Stimulated activated naive CD4-positive, alpha-beta T cell (primary cell): ENCODE measurements around the gene KLF16.

Experiments
- DNase-seq, 6 experiments: peaks; one replicate each; lab custom pipeline; 2025; lab: John Stamatoyannopoulos, UW

KLF16 gene

GRCh38 chr19:1823020-1823419, 40.4 kb downstream of the KLF16 start:
- no peak for DNase-seq

GRCh38 chr19:1822210-1822609, 41.2 kb downstream of the KLF16 start:
- DNase-seq, result no peak

- no peak for DNase-seq
Measured at GRCh38 chr19:1819341-1820255, 43.8 kb downstream of the KLF16 start.

- DNase-seq, result no peak
Measured at GRCh38 chr19:1818549-1819195, 44.7 kb downstream of the KLF16 start.

DNA sequence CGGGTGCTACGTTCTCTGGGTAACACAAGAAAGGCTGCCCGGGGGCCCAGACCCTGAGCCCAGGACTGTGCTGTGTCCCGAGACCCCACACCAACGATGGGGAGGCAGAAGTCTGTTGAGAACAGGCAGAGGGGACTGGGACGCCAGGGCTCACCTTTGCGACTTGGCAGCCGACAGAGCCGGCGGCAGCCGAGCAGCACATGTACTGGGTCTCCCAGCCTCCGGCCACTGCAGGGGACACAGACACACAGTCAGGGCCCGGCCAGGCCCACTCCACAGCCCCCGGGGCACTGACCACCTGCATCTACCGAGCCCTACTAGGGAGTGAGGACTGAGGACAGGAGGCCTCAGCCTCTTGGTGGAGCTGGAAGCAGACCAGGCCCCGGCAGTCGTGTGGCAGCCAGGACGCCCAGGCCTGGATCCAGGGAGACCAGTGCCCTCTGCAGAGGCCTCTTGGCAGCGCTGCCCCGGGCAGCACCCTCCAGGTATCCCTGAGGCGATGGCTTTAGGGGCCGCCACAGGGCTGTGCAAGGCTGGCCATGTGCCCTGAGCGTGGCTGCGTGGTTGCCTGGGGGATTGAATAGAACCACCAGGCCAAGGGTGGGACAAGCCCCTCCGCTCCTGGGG, 45.7 kb downstream of the KLF16 start:
- DNase-seq, result no peak

DNA sequence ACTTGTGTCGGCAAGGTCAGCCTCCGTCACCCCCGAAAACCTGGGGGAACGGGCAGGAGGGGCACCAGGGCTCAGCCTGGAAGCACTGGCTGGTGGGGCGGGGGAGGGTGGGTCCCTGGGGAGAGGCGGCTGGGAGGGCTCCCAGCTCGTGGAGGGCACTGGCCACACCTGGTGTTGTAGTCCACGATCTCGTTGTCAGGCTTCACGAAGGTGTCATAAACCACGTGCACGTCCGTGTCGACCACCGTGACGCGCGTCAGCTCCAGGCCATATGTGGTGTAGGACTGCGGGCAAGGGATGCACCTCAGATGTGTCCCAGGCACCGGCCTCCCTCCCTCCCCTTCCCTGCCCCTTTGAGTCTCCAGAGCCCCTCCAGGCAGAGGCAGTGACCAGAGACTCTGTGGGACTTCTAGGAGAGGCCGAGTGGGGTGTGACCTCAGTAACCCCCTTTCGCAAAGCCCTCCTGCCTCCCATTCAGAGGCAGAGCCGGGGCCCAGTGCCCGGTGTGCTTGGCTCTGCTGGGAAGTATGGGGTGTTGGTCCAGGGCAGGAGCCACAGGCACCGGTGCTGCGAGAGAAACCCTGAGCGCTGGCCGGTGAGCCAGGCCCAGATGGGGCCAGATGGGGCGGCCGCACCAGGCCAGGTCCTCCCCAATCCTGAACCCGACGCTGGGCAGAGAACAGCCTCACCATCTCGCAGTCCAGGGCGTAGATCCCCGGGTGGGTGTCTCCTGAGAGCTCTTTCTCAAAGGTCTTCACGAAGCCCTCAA, 46.7 kb downstream of the KLF16 start:
- DNase-seq, result no peak

DNA sequence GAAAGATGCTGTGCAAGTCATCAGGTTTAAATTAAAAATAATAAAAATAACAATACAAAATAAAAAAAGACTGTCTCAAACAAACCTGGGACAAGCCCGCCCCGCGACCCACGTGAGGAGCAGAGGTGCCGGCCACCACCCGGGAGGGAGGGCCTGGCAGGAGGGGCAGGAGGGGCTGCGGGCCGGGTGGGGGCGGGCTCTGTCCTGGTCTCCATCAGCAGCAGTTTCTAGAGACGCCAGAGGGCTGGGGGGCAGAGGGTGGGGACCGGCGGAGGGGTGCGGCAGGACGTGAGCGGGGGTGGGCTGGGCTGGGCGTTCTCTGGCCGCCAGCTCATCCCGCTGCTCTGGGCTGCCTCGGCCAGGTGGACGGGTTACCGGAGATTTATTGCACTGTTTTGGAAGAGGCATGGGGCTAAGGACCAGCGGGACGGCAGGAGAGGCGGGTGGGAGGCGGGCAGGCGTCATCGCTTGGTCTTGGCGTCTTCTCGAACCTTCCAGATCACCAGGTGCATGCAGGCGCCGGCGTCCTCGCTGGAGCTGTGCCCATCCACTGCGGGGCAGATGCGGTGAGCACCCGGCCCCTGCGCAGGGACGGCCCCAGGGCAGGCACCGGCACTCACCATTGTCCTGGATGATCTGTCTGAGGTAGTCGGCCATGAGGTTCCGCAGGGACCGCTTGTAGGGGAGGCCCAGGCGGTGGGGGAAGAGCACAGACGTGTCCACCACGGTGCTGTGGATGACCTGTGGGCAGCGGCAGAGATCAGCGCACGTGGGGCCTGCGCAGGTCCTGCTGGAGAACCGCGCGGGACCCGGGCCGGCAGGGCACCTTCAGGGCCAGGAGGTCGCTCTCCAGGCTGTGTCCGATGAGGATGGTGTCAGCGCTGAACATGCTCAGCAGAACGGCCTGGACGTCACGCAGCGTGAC, 47.5 kb downstream of the KLF16 start:
- no peak for DNase-seq

- no peak for DNase-seq
Measured at GRCh38 chr19:1814833-1815604, 48.4 kb downstream of the KLF16 start.

- DNase-seq, result no peak
Measured at GRCh38 chr19:1814391-1814790, 49.0 kb downstream of the KLF16 start.

DNA sequence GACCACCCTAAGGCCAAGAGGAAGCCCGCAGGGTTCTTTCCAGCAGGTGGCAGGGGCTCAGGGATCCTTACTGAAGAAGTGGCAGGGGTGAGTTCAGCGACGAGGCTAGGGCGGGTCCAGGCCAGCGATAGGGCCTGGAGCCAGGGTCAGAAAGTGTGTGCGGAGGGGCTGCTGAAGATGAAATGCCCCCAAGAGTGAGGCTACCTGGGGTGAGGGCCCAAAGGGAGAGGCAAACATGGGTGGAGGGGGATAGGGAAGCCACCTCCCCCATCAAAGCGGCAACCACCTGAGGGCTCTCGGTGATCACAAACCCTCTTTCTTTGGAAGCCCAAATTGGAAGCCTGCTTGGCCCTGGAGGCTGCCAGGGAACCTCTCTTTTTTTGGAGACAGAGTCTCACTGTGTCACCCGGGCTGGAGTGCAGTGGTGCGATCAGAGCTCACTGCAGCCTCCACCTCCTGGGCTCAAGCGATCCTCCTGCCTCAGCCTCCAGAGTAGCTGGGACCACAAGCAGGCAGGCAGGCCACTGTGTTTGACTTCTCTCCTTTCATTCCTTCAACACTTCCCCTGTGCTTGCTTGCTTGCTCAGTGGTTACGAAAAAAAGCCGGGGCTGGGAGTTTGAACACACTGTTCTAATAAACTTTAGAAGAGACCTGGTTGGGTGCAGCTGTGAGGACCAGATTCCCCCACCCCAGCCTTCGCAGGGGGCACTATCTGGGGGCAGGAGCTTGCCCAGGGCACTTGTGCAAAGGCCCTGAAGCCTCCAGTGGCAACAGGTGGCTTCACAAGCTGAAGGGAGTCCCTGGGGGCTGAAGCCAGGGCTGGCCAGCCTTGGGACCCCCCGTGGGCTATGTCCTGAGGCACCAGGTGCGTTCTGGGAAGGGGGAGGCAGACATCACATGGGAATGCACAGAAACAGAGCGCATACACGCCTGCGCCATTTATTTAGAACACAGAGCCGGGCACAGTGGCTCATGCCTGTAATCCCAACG, 49.9 kb downstream of the KLF16 start:
- DNase-seq, result no peak

DNA sequence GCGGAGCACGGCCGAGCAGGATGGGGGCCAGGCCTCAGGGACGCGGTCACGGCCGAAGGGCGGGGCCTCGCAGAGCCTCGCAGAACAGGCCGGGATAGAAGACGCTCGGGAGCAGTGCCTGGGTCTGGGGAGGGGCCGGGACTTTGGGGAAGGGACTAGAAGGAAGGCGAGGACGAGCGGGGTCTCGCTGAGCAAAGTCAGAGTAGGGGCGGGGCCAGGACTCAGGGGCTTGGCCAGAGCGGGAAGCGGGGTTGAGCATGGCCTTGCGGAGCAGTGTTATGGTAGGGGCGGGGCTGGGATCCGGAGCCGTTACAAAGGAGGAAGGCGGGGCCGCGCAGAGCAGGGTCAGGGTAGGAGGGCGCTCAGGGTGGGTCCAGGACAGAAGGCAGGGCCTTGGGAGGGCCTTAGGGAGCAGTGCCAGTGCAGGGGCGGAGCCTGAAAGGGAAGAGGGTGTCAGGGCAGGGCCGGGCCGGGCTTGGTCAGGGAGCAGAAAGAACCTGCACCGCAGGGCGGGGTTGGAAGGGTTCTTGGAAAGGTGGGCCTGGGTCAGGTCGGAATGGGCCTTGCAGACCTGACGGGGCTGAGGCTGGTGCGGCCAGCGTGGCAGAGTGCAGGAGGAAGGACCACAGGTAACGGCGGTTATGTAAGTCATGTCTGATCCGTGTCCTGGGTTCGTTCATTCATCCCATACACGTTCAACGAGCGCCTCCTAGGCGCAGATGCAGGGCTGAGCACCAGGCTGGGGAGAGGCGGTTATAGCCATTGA, 50.8 kb downstream of the KLF16 start:
- DNase-seq, result peak; percentile 71 to 85 (median 84)

GRCh38 chr19:1811942-1812425, 51.4 kb downstream of the KLF16 start, which contains the start of gene ATP8B3:
Gene ATP8B3, minus strand, starts transcription at chr19:1812276. Its CDS starts 540 bp downstream, at chr19:1811736.
- DNase-seq, result peak in 1 of 6 experiments; percentile 71

DNA sequence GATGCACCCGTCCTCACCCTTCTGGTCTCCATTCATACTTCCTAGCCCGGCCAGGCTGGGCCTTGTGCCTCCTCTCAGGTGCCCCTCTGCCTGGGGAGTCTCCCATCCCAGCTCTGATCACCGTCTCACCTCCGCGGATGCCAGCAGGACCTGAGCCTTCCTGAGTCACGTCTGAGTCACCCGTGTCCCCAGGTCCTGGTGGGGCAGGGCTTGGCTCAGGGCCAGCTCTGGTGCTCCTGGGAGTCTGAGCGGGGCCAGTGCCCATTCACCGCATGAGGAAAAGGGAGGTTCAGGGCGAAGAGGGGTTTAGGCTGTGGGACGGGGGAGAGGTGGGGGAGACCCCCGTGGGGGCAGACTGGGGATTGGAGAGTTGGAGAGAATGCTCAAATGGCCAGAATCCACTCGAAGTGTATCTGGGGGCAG, 51.9 kb downstream of the KLF16 start:
- DNase-seq, result peak in 2 of 6 experiments; percentile 15 to 52

DNA sequence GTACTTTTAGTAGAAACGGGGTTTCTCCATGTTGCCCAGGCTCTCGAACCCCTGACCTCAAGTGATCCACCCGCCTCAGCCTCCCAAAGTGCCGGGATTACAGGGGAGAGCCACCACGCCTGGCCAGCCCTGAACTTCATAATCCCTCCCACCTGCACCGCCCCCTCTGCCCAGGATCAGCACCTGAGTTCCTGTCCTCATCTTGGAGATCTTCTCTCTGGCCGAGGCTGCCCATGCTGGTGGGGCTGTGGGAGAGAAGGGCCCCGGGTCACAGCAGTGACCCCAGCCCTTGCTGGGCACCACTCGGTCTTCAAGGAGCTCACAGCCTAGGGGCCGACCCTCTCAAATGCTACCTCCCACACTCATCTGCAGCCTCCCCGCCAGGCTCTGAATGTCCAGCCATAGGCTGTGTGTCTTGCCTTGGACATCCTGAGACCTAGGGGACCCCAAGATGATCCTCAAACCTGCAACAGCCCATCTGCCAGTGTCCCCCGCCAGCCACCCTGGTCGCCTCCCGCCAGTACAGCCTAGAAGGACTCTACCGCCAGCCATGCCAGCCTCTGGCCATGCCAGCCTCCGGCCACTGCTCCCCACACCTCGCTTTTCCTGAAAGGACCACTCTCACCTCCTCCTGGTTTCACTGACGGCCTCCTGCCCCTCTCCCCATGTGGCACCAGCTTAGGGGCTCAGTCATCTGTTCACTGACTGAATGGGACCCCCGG, 52.8 kb downstream of the KLF16 start:
- DNase-seq, result no peak

DNA sequence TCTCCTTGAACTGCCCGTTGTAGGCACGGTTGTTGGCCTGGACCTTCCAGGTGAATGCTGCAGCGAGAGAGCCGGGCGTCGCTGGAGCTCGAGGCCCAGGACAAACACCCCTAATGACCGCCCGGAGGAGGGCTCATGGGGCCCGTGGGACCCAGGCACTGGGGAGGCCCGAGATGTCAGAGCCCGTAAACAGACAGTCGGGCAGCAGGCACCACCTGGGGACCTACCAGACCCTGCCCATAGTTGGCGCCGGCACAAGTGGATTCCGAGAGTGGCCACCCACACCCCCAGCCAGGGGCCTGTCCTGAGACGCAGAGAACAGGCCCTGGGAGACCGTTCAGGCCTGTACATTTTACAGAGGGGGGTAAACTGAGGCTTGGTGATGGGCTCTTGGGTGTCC, 53.7 kb downstream of the KLF16 start:
- no peak for DNase-seq

GRCh38 chr19:1808395-1808731, 55.0 kb downstream of the KLF16 start:
- no peak for DNase-seq

- DNase-seq, result no peak
Measured at GRCh38 chr19:1807695-1808394, 55.5 kb downstream of the KLF16 start.
